GM23248 (cell line): ENCODE data around the gene FCN2. TPM values are rescaled to one million over a fixed set of nuclear protein-coding genes. Genes with fewer than 3 reads are reported as not detected.

Experiments
- DNase-seq: peaks from one replicate; pipeline ENCODE4 v3.0.0-alpha.2; 2015
- H2AFZ ChIP-seq: fragments of 200-600 bp; sonication (generic); 2 replicates; pipeline ENCODE4 v1.6.1; 2016; ENCODE audit warnings: antibody characterized with exemption
- H3F3A ChIP-seq: fragments of 200-600 bp; sonication (generic); 2 replicates; pipeline ENCODE4 v1.6.1; 2016; ENCODE audit warnings: mild to moderate bottlenecking, antibody characterized with exemption, mixed run types; ENCODE audit not compliant: insufficient read depth
- H3K27ac ChIP-seq: fragments of 200-600 bp; sonication (generic); 2 replicates; pipeline ENCODE4 v1.5.1; 2016; ENCODE audit warnings: mild to moderate bottlenecking
- H3K27me3 ChIP-seq: fragments of 200-600 bp; sonication (generic); replicated peaks from 2 replicates; pipeline ENCODE4 v1.6.1; 2016; ENCODE audit warnings: mild to moderate bottlenecking; ENCODE audit not compliant: insufficient read depth
- H3K36me3 ChIP-seq: fragments of 200-600 bp; sonication (generic); 2 replicates; pipeline ENCODE4 v1.6.1; 2016; ENCODE audit warnings: low read depth, mild to moderate bottlenecking
- H3K4me1 ChIP-seq: fragments of 200-600 bp; sonication (generic); 2 replicates; pipeline ENCODE4 v1.6.1; 2016; ENCODE audit warnings: mild to moderate bottlenecking; ENCODE audit not compliant: insufficient read depth
- H3K4me2 ChIP-seq: fragments of 200-600 bp; sonication (generic); one replicate; pipeline ENCODE4 v1.6.1; 2016; ENCODE audit warnings: mild to moderate bottlenecking; ENCODE audit not compliant: unreplicated experiment
- H3K4me3 ChIP-seq: fragments of 200-600 bp; sonication (generic); 2 replicates; pipeline ENCODE4 v1.5.1; 2016; ENCODE audit warnings: mild to moderate bottlenecking
- H3K79me2 ChIP-seq: fragments of 200-600 bp; sonication (generic); 2 replicates; pipeline ENCODE4 v1.6.1; 2016; ENCODE audit warnings: mild to moderate bottlenecking; ENCODE audit not compliant: insufficient read depth
- H3K9ac ChIP-seq: fragments of 200-600 bp; sonication (generic); 2 replicates; pipeline ENCODE4 v1.6.1; 2016; ENCODE audit warnings: mild to moderate bottlenecking
- H3K9me2 ChIP-seq: fragments of 200-600 bp; sonication (generic); 2 replicates; pipeline ENCODE4 v1.6.1; 2016; ENCODE audit warnings: mixed run types, mild to moderate bottlenecking, moderate library complexity; ENCODE audit not compliant: insufficient read depth
- H3K9me3 ChIP-seq: fragments of 200-600 bp; sonication (generic); one replicate; pipeline ENCODE4 v1.6.1; 2017; ENCODE audit warnings: low read depth
- H4K20me1 ChIP-seq: fragments of 200-600 bp; sonication (generic); 2 replicates; pipeline ENCODE4 v1.6.0; 2016; ENCODE audit not compliant: insufficient read depth
- EZH2 ChIP-seq: fragments of 200-600 bp; sonication (generic); IDR thresholded peaks from 2 replicates; pipeline ENCODE4 v1.6.1; 2018; ENCODE audit warnings: antibody characterized with exemption, mild to moderate bottlenecking; ENCODE audit not compliant: insufficient read depth, poor library complexity, severe bottlenecking
- EZH2phosphoT487 ChIP-seq: fragments of 200-600 bp; sonication (generic); IDR thresholded peaks from 2 replicates; pipeline ENCODE4 v1.6.1; 2018; ENCODE audit warnings: antibody characterized with exemption, moderate library complexity, mild to moderate bottlenecking, low read depth; ENCODE audit not compliant: insufficient read depth
- WGBS, 2 experiments: methylation state at CpG; one replicate each; pipeline ENCODE4 v1.1.6; 2015 to 2017; ENCODE audit warnings: low lambda C conversion rate in 2 of 2, low coverage in 1 of 2; ENCODE audit errors: missing lambda C conversion rate in 2 of 2; 5-methylcytosine and 5-hydroxymethylcytosine counted together
- in situ Hi-C: fragments of 300-500 bp; cut with MboI; formaldehyde crosslinking; loops from 2 replicates; pipeline ENCODE4 v1.15.0; 2020
- polyA plus RNA-seq: library from polyadenylated mRNA; unstranded; fragments of >200 nt; fragmentation: Nextera tagmentation; extraction: Ambion mirVana; gene quantifications from 2 replicates; pipeline ENCODE4 v1.2.1, GENCODE V29; 2016
- total RNA-seq: library from RNA; depleted of rRNA; stranded (reverse); fragments of >200 nt; shearing (Covaris generic); gene quantifications from 2 replicates; pipeline ENCODE4 v1.2.3, GENCODE V29; 2014

The FCN2 gene
- total and polyA plus RNA-seq, 2 experiments from 2014 or later: not detected

DNA sequence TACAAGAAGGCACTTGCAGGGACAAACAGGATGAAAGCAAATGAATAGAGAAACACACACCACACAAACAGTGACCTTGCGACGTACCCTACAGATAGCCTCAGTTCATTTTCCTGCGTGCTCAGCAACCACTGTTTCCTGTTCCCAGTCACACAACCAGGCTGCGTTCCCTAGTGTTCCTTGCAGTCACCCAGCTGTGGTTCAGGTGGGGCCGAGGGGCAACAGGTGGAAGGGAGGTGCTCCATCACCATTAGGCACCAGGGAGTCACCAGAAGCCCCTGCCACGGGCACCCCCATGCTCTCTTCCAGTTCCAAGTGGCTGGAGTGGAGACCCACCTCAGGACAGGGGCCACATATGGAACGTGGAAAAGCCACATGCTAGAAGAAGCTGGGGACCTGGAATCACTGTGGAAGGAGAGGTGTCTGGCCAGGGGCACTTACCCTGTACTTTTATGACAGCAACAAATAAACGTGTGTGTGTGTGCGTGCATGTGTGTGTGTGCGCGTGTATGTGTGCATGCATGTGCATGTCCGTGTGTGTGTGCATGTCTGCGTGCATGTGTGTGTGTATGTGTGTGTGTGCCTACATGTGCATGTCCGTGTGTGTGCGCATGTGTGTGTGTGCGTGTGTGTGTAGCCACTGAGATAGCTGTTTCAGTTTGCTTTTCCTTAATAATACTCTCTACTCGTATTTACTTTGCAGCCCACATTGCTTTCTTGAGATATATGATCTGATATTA, 18.8 kb upstream of the FCN2 start:
- 72 to 74% methylated on average over 17 of the region's 17 CpGs for WGBS, 2 experiments
- no peak for DNase-seq
- no peaks in the 10 kb centered on the region for H3K36me3 ChIP-seq
- no peak overlapping the region for H3K27ac ChIP-seq
- in situ Hi-C loops: no loop called here
- H3K79me2 ChIP-seq: no peaks in the 10 kb centered on the region
- H3K4me3 ChIP-seq: no peak overlapping the region
- no peaks in the 10 kb centered on the region for H3K4me1 ChIP-seq
- no peak overlapping the region for H3K4me2 ChIP-seq
- no peaks in the 10 kb centered on the region for H4K20me1 ChIP-seq
- no peaks in the 10 kb centered on the region for H3K9me2 ChIP-seq
- H3K9ac ChIP-seq: no peak overlapping the region
- TF ChIP-seq EZH2 (no peak), EZH2phosphoT487 (no peak)
- H3K27me3 ChIP-seq: 0 out of 2 replicates have a peak, but pooled peaks cover 5% of the 10 kb centered on the region
- H3F3A ChIP-seq: peaks cover 8% of the 10 kb centered on the region
- no peak overlapping the region for H2AFZ ChIP-seq
- H3K9me3 ChIP-seq: no peaks in the 10 kb centered on the region

DNA sequence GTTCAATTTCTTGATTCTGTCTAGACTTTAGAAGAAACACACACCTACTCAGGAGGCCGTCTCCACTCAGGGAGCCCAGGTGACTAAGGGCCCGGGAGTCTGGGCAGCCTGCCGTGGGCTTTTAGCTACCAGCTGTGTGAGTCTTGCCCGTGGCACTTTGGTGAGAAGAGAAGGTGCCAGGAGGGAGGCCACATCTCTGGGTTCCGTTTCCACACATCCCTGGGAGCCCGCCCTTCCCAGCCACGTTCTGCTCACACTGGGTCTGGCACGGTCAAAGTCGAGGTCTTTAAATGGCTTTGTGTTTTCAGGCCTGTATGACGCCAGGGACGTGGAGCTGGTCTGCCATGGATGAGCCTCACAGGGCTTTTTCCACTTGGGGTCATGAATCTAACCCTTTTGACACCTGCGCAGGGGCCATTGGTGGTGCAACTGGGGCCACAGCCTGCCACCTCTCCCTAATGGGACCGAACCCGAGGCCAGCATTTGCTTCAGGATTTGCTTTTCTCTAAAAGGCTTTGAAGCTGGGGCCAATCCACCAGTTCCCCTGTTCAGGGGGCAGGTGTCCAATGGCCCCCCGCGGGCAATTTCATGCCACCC, 17.2 kb upstream of the FCN2 start:
- H3K4me2 ChIP-seq: no peak overlapping the region
- H3K4me1 ChIP-seq: no peaks in the 10 kb centered on the region
- H3K9me2 ChIP-seq: no peaks in the 10 kb centered on the region
- H3K27me3 ChIP-seq: 0 out of 2 replicates have a peak, but pooled peaks cover 5% of the 10 kb centered on the region
- H3K27ac ChIP-seq: no peak overlapping the region
- WGBS, 2 experiments: 73 to 76% methylated on average over 16 of the region's 16 CpGs
- H3K79me2 ChIP-seq: no peaks in the 10 kb centered on the region
- H3K36me3 ChIP-seq: no peaks in the 10 kb centered on the region
- no peak overlapping the region for H3K9ac ChIP-seq
- no peaks in the 10 kb centered on the region for H4K20me1 ChIP-seq
- no peak overlapping the region for H2AFZ ChIP-seq
- H3K4me3 ChIP-seq: no peak overlapping the region
- no peaks in the 10 kb centered on the region for H3K9me3 ChIP-seq
- no peak for DNase-seq
- no peaks in the 10 kb centered on the region for H3F3A ChIP-seq
- in situ Hi-C loops: no loop called here
- TF ChIP-seq EZH2phosphoT487 (no peak), EZH2 (no peak)

DNA sequence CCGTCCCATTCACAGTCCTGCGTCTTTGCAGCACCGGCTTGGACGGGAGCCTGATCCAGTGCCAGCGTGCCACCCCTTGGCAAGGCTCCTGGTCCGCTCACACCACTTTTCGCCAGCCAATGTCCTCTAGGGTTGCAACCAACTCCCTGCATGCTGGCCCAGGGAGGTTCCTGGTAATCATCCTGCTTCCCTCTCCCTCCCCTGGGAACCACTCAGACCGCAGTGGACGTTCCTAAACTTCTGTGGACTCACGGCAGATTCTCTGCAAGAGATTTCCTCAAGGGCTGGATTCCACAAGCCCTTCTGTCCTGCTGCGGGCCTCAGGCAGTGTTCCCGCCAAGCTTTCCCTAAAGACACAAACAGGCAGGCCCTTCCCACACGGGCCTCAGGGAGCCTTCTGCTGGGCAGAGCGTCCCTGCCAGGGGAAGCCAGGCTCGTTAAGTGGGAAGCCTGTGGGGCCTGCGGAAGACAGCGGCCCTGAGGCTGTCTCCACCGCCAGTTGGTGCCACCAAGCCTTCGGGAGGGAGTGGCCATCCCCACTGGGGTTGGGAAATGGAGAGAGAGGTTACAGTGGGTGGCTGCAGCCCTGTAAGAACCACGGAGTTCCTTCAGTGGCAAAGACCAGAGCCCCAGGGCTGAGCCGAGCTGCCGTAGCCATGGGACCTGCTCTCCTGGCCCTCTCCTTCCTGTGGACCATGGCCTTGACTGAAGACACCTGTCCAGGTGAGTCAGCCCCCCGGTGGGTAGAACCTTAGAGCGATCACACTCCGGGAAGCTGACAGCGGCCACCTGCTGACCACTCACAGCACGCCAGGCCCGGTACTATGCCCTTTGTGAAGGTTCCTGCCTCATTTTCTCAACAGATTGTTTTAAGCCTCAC, 16.4 kb upstream of the FCN2 start:
- Histone ChIP-seq H3K4me2 (no peak overlapping the region), H2AFZ (no peak overlapping the region), H3K36me3 (no peaks in the 10 kb centered on the region), H3K9me3 (no peaks in the 10 kb centered on the region), H3K9ac (no peak overlapping the region), H3K27ac (no peak overlapping the region), H3K4me3 (no peak overlapping the region), H3K27me3 (0 out of 2 replicates have a peak, but pooled peaks cover 5% of the 10 kb centered on the region), H3K79me2 (no peaks in the 10 kb centered on the region), H3F3A (no peaks in the 10 kb centered on the region), H4K20me1 (no peaks in the 10 kb centered on the region), H3K9me2 (no peaks in the 10 kb centered on the region), H3K4me1 (no peaks in the 10 kb centered on the region)
- DNase-seq: no peak
- TF ChIP-seq EZH2phosphoT487 (no peak), EZH2 (no peak)
- in situ Hi-C loops: no loop called here
- WGBS, 2 experiments: 66 to 67% methylated on average over 25 to 27 of the region's 28 CpGs

DNA sequence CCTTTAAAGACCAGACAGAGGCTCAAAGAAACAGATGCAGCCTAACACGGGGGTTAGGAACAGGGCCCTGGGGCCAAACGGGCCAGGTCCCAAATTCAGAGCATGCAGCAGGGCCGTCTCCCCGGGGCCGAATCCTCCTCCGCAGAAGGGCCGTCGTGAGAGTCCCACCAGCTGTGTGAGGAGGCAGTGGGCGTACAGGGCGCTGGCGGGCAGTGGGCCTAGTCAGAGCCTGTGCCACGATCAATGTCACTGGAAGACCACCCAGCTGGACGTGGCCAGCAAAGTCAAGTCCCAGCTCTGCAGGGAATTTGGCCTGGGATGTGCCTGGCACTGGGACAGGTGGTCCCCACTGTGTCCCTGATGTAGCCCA, 15.8 kb upstream of the FCN2 start:
- Histone ChIP-seq H3K4me3 (no peak overlapping the region), H3K27ac (no peak overlapping the region), H3K9ac (no peak overlapping the region), H3K4me2 (no peak overlapping the region), H3K36me3 (no peaks in the 10 kb centered on the region), H3K27me3 (0 out of 2 replicates have a peak, but pooled peaks cover 5% of the 10 kb centered on the region), H2AFZ (no peak overlapping the region), H3K4me1 (no peaks in the 10 kb centered on the region), H3K9me3 (no peaks in the 10 kb centered on the region), H3F3A (no peaks in the 10 kb centered on the region), H4K20me1 (no peaks in the 10 kb centered on the region), H3K79me2 (no peaks in the 10 kb centered on the region), H3K9me2 (no peaks in the 10 kb centered on the region)
- no peak for DNase-seq
- 62 to 67% methylated on average over 13 of the region's 13 CpGs for WGBS, 2 experiments
- TF ChIP-seq EZH2phosphoT487 (no peak), EZH2 (no peak)
- in situ Hi-C loops: no loop called here
